Nucleus accumbens (tissue), 56 donors: Measurements from ENCODE around the gene ST14.
A peak's percentile ranks its signal among the peaks of the same experiment; 100 is the strongest.

Experiments used
- DNase-seq, 56 donors: peaks; one replicate each; lab custom pipeline; 2025; lab: John Stamatoyannopoulos, UW

ST14 gene

GRCh38 chr11:130202818-130203689 is 43.5 kb downstream of the ST14 start:
- DNase-seq, result no peak

- no peak for DNase-seq
These were observed 44.5 kb downstream of the ST14 start for GRCh38 chr11:130203766-130204702.

GRCh38 chr11:130204703-130205095 is 45.1 kb downstream of the ST14 start:
- no peak for DNase-seq

GRCh38 chr11:130206141-130206540 is 46.6 kb downstream of the ST14 start:
- DNase-seq, result no peak

GRCh38 chr11:130208241-130209127 is 48.9 kb downstream of the ST14 start:
- DNase-seq, result no peak

- DNase-seq, result no peak
These were observed 49.7 kb downstream of the ST14 start for GRCh38 chr11:130209128-130209932.

- no peak for DNase-seq
These were observed 50.6 kb downstream of the ST14 start for GRCh38 chr11:130209954-130210854.

GRCh38 chr11:130211144-130211543 is 51.6 kb downstream of the ST14 start:
- no peak for DNase-seq

- no peak for DNase-seq
These were observed 52.3 kb downstream of the ST14 start for GRCh38 chr11:130211781-130212401.

GRCh38 chr11:130212431-130212961 is 52.9 kb downstream of the ST14 start:
- DNase-seq, result no peak

GRCh38 chr11:130213143-130213978 is 53.8 kb downstream of the ST14 start:
- peak in 46 of 56 donors; percentile 10 to 79 (median 38) for DNase-seq

GRCh38 chr11:130213979-130214281 is 54.3 kb downstream of the ST14 start:
- no peak for DNase-seq

GRCh38 chr11:130214861-130215530 is 55.4 kb downstream of the ST14 start:
- no peak for DNase-seq

GRCh38 chr11:130215531-130216220 is 56.1 kb downstream of the ST14 start:
- DNase-seq, result no peak

- no peak for DNase-seq
These were observed 56.6 kb downstream of the ST14 start for GRCh38 chr11:130216221-130216550.

- DNase-seq, result no peak
These were observed 57.1 kb downstream of the ST14 start for GRCh38 chr11:130216591-130217132.
